SK-N-MC (cell line): ENCODE data around the gene TMEM150C.

ENCODE experiments used
- EZH2 ChIP-seq: fragments of 200-600 bp; sonication (generic); IDR thresholded peaks from one replicate; pipeline ENCODE4 v1.6.1; 2017; ENCODE audit warnings: antibody characterized with exemption
- FOXP2 ChIP-seq: optimal IDR thresholded peaks from 2 replicates; pipeline ENCODE3; 2011; ENCODE audit warnings: mild to moderate bottlenecking, moderate library complexity; ENCODE audit not compliant: insufficient read depth; ENCODE audit errors: extremely low read length, control extremely low read depth
- POLR2AphosphoS5 ChIP-seq: IDR thresholded peaks from 2 replicates; pipeline ENCODE4 v1.6.1; 2012; ENCODE audit warnings: mild to moderate bottlenecking, low read depth, low read length, borderline replicate concordance

GRCh38 chr4:82604522-82604921 lies 42.7 kb upstream of the TMEM150C start:
- TF ChIP-seq POLR2AphosphoS5, result no peak
- TF ChIP-seq EZH2, result no peak
- no peak for TF ChIP-seq FOXP2
